ENCODE data around the gene TAOK3. TPM values are rescaled to one million over a fixed set of nuclear protein-coding genes. Genes with fewer than 3 reads are reported as not detected.
A peak's percentile ranks its signal among the peaks of the same experiment; 100 is the strongest.

The TAOK3 gene
- polyA plus RNA-seq, 3 donors = 19.7 to 58.3 (median 44.8) TPM

GRCh38 chr12:118375348-118375747 lies 2.6 kb upstream of the TAOK3 start:
- Histone ChIP-seq H4K20me1 (ENCODE audit: insufficient read depth, low read length) (peaks cover 29% of the 10 kb centered on the region), H3K27ac (ENCODE audit: low read depth in 1 of 2, low read length in 2 of 2) (no peak overlapping the region), H3K9me3 (replicated peaks in 1 of 2; ENCODE audit: control insufficient read depth in 1 of 2, insufficient read depth in 1 of 2, low read length in 2 of 2) (no peaks in the 10 kb centered on the region), H3K36me3 (replicated peaks in 1 of 2; ENCODE audit: control insufficient read depth in 1 of 2, insufficient read depth in 2 of 2, low read length in 2 of 2) (peaks cover 11 to 14% of the 10 kb centered on the region in 2 donors), H3K27me3 (ENCODE audit: control insufficient read depth in 2 of 2, insufficient read depth in 2 of 2, low read length in 2 of 2) (no peaks in the 10 kb centered on the region), H2AFZ (ENCODE audit: insufficient read depth, low read depth, low read length, poor library complexity, severe bottlenecking) (no peak overlapping the region), H3K4me3 (replicated peaks in 1 of 3; ENCODE audit: low read depth in 2 of 3, low read length in 3 of 3) (no peak overlapping the region), H3K79me2 (ENCODE audit: insufficient read depth, low read length) (peaks cover 71% of the 10 kb centered on the region), H3K4me2 (replicated peaks; ENCODE audit: extremely low read depth, low read length, poor library complexity, severe bottlenecking) (peak overlapping the region; percentile 95), H3K4me1 (ENCODE audit: control insufficient read depth in 1 of 2, insufficient read depth in 2 of 2, low read length in 2 of 2) (peaks cover 34 to 43% of the 10 kb centered on the region in 2 donors), H3K9ac (ENCODE audit: insufficient read depth, low read length, poor library complexity, severe bottlenecking) (no peak overlapping the region)
- intact Hi-C loops (cut with micrococcal nuclease) = loop anchor here (10.0 kb wide), 4 partner anchors 191 to 321 kb away; partner anchors contain the start of gene WSB2 (in 1 of the 2)
- TF ChIP-seq CTCF (IDR thresholded peaks at IDR 0.05) = no peak
- peaks cover 11% of the 10 kb centered on the region in 2 donors for H3K36me3 Mint-ChIP-seq
- peaks cover 35% of the 10 kb centered on the region for H3K4me1 Mint-ChIP-seq
- no peaks in the 10 kb centered on the region for H3K9me3 Mint-ChIP-seq
- WGBS (ENCODE audit: insufficient coverage) = 83% methylated on average over 8 of the region's 10 CpGs
- H3K4me3 Mint-ChIP-seq = no peak overlapping the region
- H3K27me3 Mint-ChIP-seq (ENCODE audit: low read depth in 3 of 3) = no peaks in the 10 kb centered on the region
- H3K27ac Mint-ChIP-seq = peak overlapping the region in 2 of 7 donors; percentile 99
- no peak for DNase-seq

GRCh38 chr12:118374909-118375308 lies 2.2 kb upstream of the TAOK3 start:
- peaks cover 6 to 7% of the 10 kb centered on the region in 2 donors for H3K36me3 Mint-ChIP-seq
- Histone ChIP-seq H3K27ac (ENCODE audit: low read depth in 1 of 2, low read length in 2 of 2) (no peak overlapping the region), H3K27me3 (ENCODE audit: control insufficient read depth in 2 of 2, insufficient read depth in 2 of 2, low read length in 2 of 2) (no peaks in the 10 kb centered on the region), H3K9ac (ENCODE audit: insufficient read depth, low read length, poor library complexity, severe bottlenecking) (no peak overlapping the region), H2AFZ (ENCODE audit: insufficient read depth, low read depth, low read length, poor library complexity, severe bottlenecking) (no peak overlapping the region), H3K4me3 (replicated peaks in 1 of 3; ENCODE audit: low read depth in 2 of 3, low read length in 3 of 3) (no peak overlapping the region), H3K4me1 (ENCODE audit: control insufficient read depth in 1 of 2, insufficient read depth in 2 of 2, low read length in 2 of 2) (peaks cover 35 to 47% of the 10 kb centered on the region in 2 donors), H3K36me3 (replicated peaks in 1 of 2; ENCODE audit: control insufficient read depth in 1 of 2, insufficient read depth in 2 of 2, low read length in 2 of 2) (peaks cover 7 to 9% of the 10 kb centered on the region in 2 donors), H4K20me1 (ENCODE audit: insufficient read depth, low read length) (peaks cover 31% of the 10 kb centered on the region), H3K4me2 (replicated peaks; ENCODE audit: extremely low read depth, low read length, poor library complexity, severe bottlenecking) (no peak overlapping the region), H3K9me3 (replicated peaks in 1 of 2; ENCODE audit: control insufficient read depth in 1 of 2, insufficient read depth in 1 of 2, low read length in 2 of 2) (no peaks in the 10 kb centered on the region), H3K79me2 (ENCODE audit: insufficient read depth, low read length) (peaks cover 75% of the 10 kb centered on the region)
- intact Hi-C loops (cut with micrococcal nuclease) = loop anchor here (5.0 to 10.0 kb wide), 7 partner anchors 43 to 320 kb away; partner anchors contain the start of gene WSB2 (in 1 of the 2)
- WGBS (ENCODE audit: insufficient coverage) = no CpG with 5 or more reads among the region's 5 CpGs
- no peak for TF ChIP-seq CTCF (IDR thresholded peaks at IDR 0.05)
- DNase-seq = no peak
- H3K27ac Mint-ChIP-seq = no peak overlapping the region
- no peaks in the 10 kb centered on the region for H3K9me3 Mint-ChIP-seq
- H3K4me1 Mint-ChIP-seq = peaks cover 40% of the 10 kb centered on the region
- no peak overlapping the region for H3K4me3 Mint-ChIP-seq
- no peaks in the 10 kb centered on the region for H3K27me3 Mint-ChIP-seq (ENCODE audit: low read depth in 3 of 3)

Measured in CD14-positive monocyte (primary cell).